Panc1 (cell line): ENCODE data around the gene MAPK13. TPM values are rescaled to one million over a fixed set of nuclear protein-coding genes. Genes with fewer than 3 reads are reported as not detected.

Experiments
- ATAC-seq: fragments of 200-7000 bp; cut with Tn5 transposase; 2 replicates; pipeline ENCODE4 v1.9.1; 2020; ENCODE audit warnings: mild to moderate bottlenecking, moderate library complexity
- BruUV-seq: library from RNA; stranded (reverse); fragments of 400-500 nt; replicated peaks from 2 replicates; lab custom pipeline; 2021; lab: Mats Ljungman, UMichigan
- CTCF ChIA-PET: fragments of 300-600 bp; sonication (Branson Sonifier 250); formaldehyde crosslinking; loops from one replicate; lab custom pipeline; 2022; ENCODE audit warnings: antibody characterized with exemption; lab: Charles Lee
- POLR2A ChIA-PET: fragments of 300-600 bp; sonication (Branson Sonifier 250); formaldehyde crosslinking; loops from one replicate; lab custom pipeline; 2022; ENCODE audit warnings: antibody characterized with exemption; lab: Charles Lee
- DNase-seq: peaks from one replicate; pipeline ENCODE4 v3.0.0-alpha.2; 2010; ENCODE audit warnings: low read depth, low spot score
- H3K27ac ChIP-seq: 2 replicates; pipeline ENCODE4 v1.5.1; 2011; ENCODE audit warnings: mild to moderate bottlenecking, low read length, inconsistent platforms
- H3K27me3 ChIP-seq: fragments of 200-500 bp; sonication (Bioruptor generic); 2 replicates; pipeline ENCODE4 v1.6.0; 2014; ENCODE audit warnings: low read length, inconsistent platforms; ENCODE audit not compliant: control insufficient read depth, insufficient read depth
- H3K36me3 ChIP-seq: fragments of 200-500 bp; sonication (Bioruptor generic); 2 replicates; pipeline ENCODE4 v1.5.1; 2014; ENCODE audit warnings: inconsistent platforms, mild to moderate bottlenecking, low read length, moderate library complexity; ENCODE audit not compliant: control insufficient read depth, insufficient read depth
- H3K4me1 ChIP-seq: 2 replicates; pipeline ENCODE4 v1.5.1; 2011; ENCODE audit warnings: inconsistent platforms, mild to moderate bottlenecking, low read length, moderate library complexity; ENCODE audit not compliant: control insufficient read depth, insufficient read depth
- H3K4me3 ChIP-seq, 2 experiments: 2 replicates each; pipeline ENCODE4 v1.5.1; 2011 to 2012; ENCODE audit warnings: low read depth in 2 of 2, low read length in 2 of 2, mild to moderate bottlenecking in 2 of 2, inconsistent platforms in 1 of 2, moderate library complexity in 1 of 2
- H3K9me3 ChIP-seq: fragments of 200-500 bp; sonication (Bioruptor generic); 2 replicates; pipeline ENCODE4 v1.5.1; 2014; ENCODE audit warnings: low read depth, mild to moderate bottlenecking, inconsistent platforms, low read length, moderate library complexity; ENCODE audit not compliant: control insufficient read depth, insufficient read depth
- CTCF ChIP-seq: fragments of 450-650 bp; IDR thresholded peaks from 2 replicates; pipeline ENCODE4 v1.5.1; 2017; ENCODE audit warnings: mild to moderate bottlenecking
- POLR2AphosphoS5 ChIP-seq: IDR thresholded peaks from 2 replicates; pipeline ENCODE4 v1.6.1; 2012; ENCODE audit warnings: mild to moderate bottlenecking, low read depth, low read length, moderate library complexity
- REST ChIP-seq, 2 experiments: IDR thresholded peaks; 2 replicates each; pipeline ENCODE4 v1.6.1; 2011 to 2012; ENCODE audit warnings: low read depth in 2 of 2, control low read depth in 1 of 2, low read length in 1 of 2, mild to moderate bottlenecking in 1 of 2, moderate library complexity in 1 of 2; ENCODE audit not compliant: insufficient read depth in 1 of 2
- SIN3A ChIP-seq: IDR thresholded peaks from 2 replicates; pipeline ENCODE4 v1.6.1; 2012; ENCODE audit warnings: low read depth, mild to moderate bottlenecking, low read length, moderate library complexity, borderline replicate concordance; ENCODE audit not compliant: insufficient read depth
- TCF7L2 ChIP-seq: IDR thresholded peaks from 2 replicates; pipeline ENCODE4 v1.6.1; 2011; ENCODE audit warnings: mild to moderate bottlenecking, low read depth, low read length, inconsistent platforms
- in situ Hi-C: cut with HindIII; loops from 2 replicates; pipeline ENCODE4 v1.10.0; 2016; ENCODE audit warnings: low sequenced_read_pairs, low pct_unique_long_range_greater_than_20kb
- intact Hi-C: fragments of 100-400 bp; cut with micrococcal nuclease; formaldehyde crosslinking; loops from one replicate; pipeline ENCODE4 v1.10.0; 2022; ENCODE audit not compliant: unreplicated experiment
- total RNA-seq: library from RNA; stranded (reverse); gene quantifications from one replicate; pipeline ENCODE4 v1.2.1, GENCODE V29; 2021; ENCODE audit not compliant: unreplicated experiment

Gene MAPK13
- total RNA-seq, 1 experiment from 2014 or later, result 2.5 TPM

- ChIA-PET POLR2A (no interaction called here), CTCF (no interaction called here)
- Histone ChIP-seq H3K36me3 (no peaks in the 10 kb centered on the region), H3K4me3 (no peak overlapping the region), H3K4me1 (no peaks in the 10 kb centered on the region), H3K27me3 (no peaks in the 10 kb centered on the region), H3K9me3 (no peaks in the 10 kb centered on the region), H3K27ac (no peak overlapping the region)
- TF ChIP-seq TCF7L2 (no peak), REST (IDR thresholded peaks at IDR 0.05; ENCODE audit: insufficient read depth in 1 of 2, low read depth in 2 of 2, low read length in 1 of 2) (no peak), SIN3A (no peak), POLR2AphosphoS5 (no peak), CTCF (no peak)
- ATAC-seq, result no peak
- no TSS peak for BruUV-seq
- intact Hi-C loops (no loop called here), in situ Hi-C loops (no loop called here)
- no peak for DNase-seq
Measured at GRCh38 chr6:36109092-36109491, 21.2 kb upstream of the MAPK13 start.

GRCh38 chr6:36110050-36110449, 20.3 kb upstream of the MAPK13 start:
- no peak for ATAC-seq
- H3K36me3 ChIP-seq, result no peaks in the 10 kb centered on the region
- in situ Hi-C loops (no loop called here), intact Hi-C loops (no loop called here)
- TSS peak; percentile 34 for BruUV-seq
- no peak overlapping the region for H3K27ac ChIP-seq
- no peaks in the 10 kb centered on the region for H3K27me3 ChIP-seq
- ChIA-PET POLR2A (no interaction called here), CTCF (no interaction called here)
- no peaks in the 10 kb centered on the region for H3K4me1 ChIP-seq
- H3K4me3 ChIP-seq, result no peak overlapping the region
- TF ChIP-seq TCF7L2 (no peak), REST (IDR thresholded peaks at IDR 0.05; ENCODE audit: insufficient read depth in 1 of 2, low read depth in 2 of 2, low read length in 1 of 2) (no peak), SIN3A (no peak), CTCF (no peak), POLR2AphosphoS5 (no peak)
- DNase-seq, result no peak
- no peaks in the 10 kb centered on the region for H3K9me3 ChIP-seq
